ENCODE data around the gene CACNA2D1.

Gene CACNA2D1

GRCh38 chr7:82249979-82250378 is 193.6 kb downstream of the CACNA2D1 start:
- Histone ChIP-seq H3K4me1 (ENCODE audit: control insufficient read depth in 1 of 2, insufficient read depth in 2 of 2, low read length in 2 of 2) (no peaks in the 10 kb centered on the region), H3K27me3 (ENCODE audit: low read depth, low read length) (no peaks in the 10 kb centered on the region), H3K36me3 (ENCODE audit: control insufficient read depth in 1 of 2, insufficient read depth in 2 of 2, low read length in 2 of 2) (no peaks in the 10 kb centered on the region), H3K4me3 (ENCODE audit: low read depth in 1 of 2, low read length in 2 of 2) (no peak overlapping the region), H3K9me3 (ENCODE audit: control insufficient read depth in 1 of 2, low read length in 2 of 2) (no peaks in the 10 kb centered on the region), H3K27ac (ENCODE audit: low read length) (no peak overlapping the region)

GRCh38 chr7:82247814-82248433 is 195.7 kb downstream of the CACNA2D1 start:
- Histone ChIP-seq H3K27ac (ENCODE audit: low read length) (no peak overlapping the region), H3K9me3 (ENCODE audit: control insufficient read depth in 1 of 2, low read length in 2 of 2) (no peaks in the 10 kb centered on the region), H3K4me3 (ENCODE audit: low read depth in 1 of 2, low read length in 2 of 2) (no peak overlapping the region), H3K36me3 (ENCODE audit: control insufficient read depth in 1 of 2, insufficient read depth in 2 of 2, low read length in 2 of 2) (no peaks in the 10 kb centered on the region), H3K4me1 (ENCODE audit: control insufficient read depth in 1 of 2, insufficient read depth in 2 of 2, low read length in 2 of 2) (no peaks in the 10 kb centered on the region), H3K27me3 (ENCODE audit: low read depth, low read length) (no peaks in the 10 kb centered on the region)

GRCh38 chr7:82244947-82245517 is 198.5 kb downstream of the CACNA2D1 start:
- Histone ChIP-seq H3K27ac (ENCODE audit: low read length) (no peak overlapping the region), H3K27me3 (ENCODE audit: low read depth, low read length) (no peaks in the 10 kb centered on the region), H3K9me3 (ENCODE audit: control insufficient read depth in 1 of 2, low read length in 2 of 2) (no peaks in the 10 kb centered on the region)

GRCh38 chr7:82241356-82241755 is 202.2 kb downstream of the CACNA2D1 start:
- no peaks in the 10 kb centered on the region for H3K36me3 ChIP-seq (ENCODE audit: control insufficient read depth in 1 of 2, insufficient read depth in 2 of 2, low read length in 2 of 2)
- H3K4me1 ChIP-seq (ENCODE audit: control insufficient read depth in 1 of 2, insufficient read depth in 2 of 2, low read length in 2 of 2), result no peaks in the 10 kb centered on the region
- no peak overlapping the region for H3K4me3 ChIP-seq (ENCODE audit: low read depth in 1 of 2, low read length in 2 of 2)
- no peaks in the 10 kb centered on the region for H3K9me3 ChIP-seq (ENCODE audit: control insufficient read depth in 1 of 2, low read length in 2 of 2)
- H3K27me3 ChIP-seq (ENCODE audit: low read depth, low read length), result no peaks in the 10 kb centered on the region
- H3K27ac ChIP-seq (ENCODE audit: low read length), result no peak overlapping the region

More at GRCh38 chr7:82244947-82245517, 198.5 kb downstream of the CACNA2D1 start:
- Histone ChIP-seq H3K4me1 (ENCODE audit: control insufficient read depth in 1 of 2, insufficient read depth in 2 of 2, low read length in 2 of 2) (no peaks in the 10 kb centered on the region), H3K36me3 (ENCODE audit: control insufficient read depth in 1 of 2, insufficient read depth in 2 of 2, low read length in 2 of 2) (no peaks in the 10 kb centered on the region), H3K4me3 (ENCODE audit: low read depth in 1 of 2, low read length in 2 of 2) (no peak overlapping the region)

GRCh38 chr7:82235713-82236112 is 207.9 kb downstream of the CACNA2D1 start:
- H3K27ac ChIP-seq (ENCODE audit: low read length), result no peak overlapping the region

GRCh38 chr7:82234457-82235049 is 209.0 kb downstream of the CACNA2D1 start:
- no peak overlapping the region for H3K4me3 ChIP-seq (ENCODE audit: low read depth in 1 of 2, low read length in 2 of 2)
- no peaks in the 10 kb centered on the region for H3K36me3 ChIP-seq (ENCODE audit: control insufficient read depth in 1 of 2, insufficient read depth in 2 of 2, low read length in 2 of 2)
- no peaks in the 10 kb centered on the region for H3K27me3 ChIP-seq (ENCODE audit: low read depth, low read length)
- H3K9me3 ChIP-seq (ENCODE audit: control insufficient read depth in 1 of 2, low read length in 2 of 2), result no peaks in the 10 kb centered on the region
- no peak overlapping the region for H3K27ac ChIP-seq (ENCODE audit: low read length)
- no peaks in the 10 kb centered on the region for H3K4me1 ChIP-seq (ENCODE audit: control insufficient read depth in 1 of 2, insufficient read depth in 2 of 2, low read length in 2 of 2)

More at GRCh38 chr7:82235713-82236112, 207.9 kb downstream of the CACNA2D1 start:
- Histone ChIP-seq H3K9me3 (ENCODE audit: control insufficient read depth in 1 of 2, low read length in 2 of 2) (no peaks in the 10 kb centered on the region), H3K4me1 (ENCODE audit: control insufficient read depth in 1 of 2, insufficient read depth in 2 of 2, low read length in 2 of 2) (no peaks in the 10 kb centered on the region), H3K4me3 (ENCODE audit: low read depth in 1 of 2, low read length in 2 of 2) (no peak overlapping the region), H3K36me3 (ENCODE audit: control insufficient read depth in 1 of 2, insufficient read depth in 2 of 2, low read length in 2 of 2) (no peaks in the 10 kb centered on the region), H3K27me3 (ENCODE audit: low read depth, low read length) (no peaks in the 10 kb centered on the region)

GRCh38 chr7:82230811-82231581 is 212.6 kb downstream of the CACNA2D1 start:
- no peaks in the 10 kb centered on the region for H3K4me1 ChIP-seq (ENCODE audit: control insufficient read depth in 1 of 2, insufficient read depth in 2 of 2, low read length in 2 of 2)
- H3K9me3 ChIP-seq (ENCODE audit: control insufficient read depth in 1 of 2, low read length in 2 of 2), result peaks cover 0 to 5% of the 10 kb centered on the region in 2 donors
- no peak overlapping the region for H3K4me3 ChIP-seq (ENCODE audit: low read depth in 1 of 2, low read length in 2 of 2)
- no peaks in the 10 kb centered on the region for H3K36me3 ChIP-seq (ENCODE audit: control insufficient read depth in 1 of 2, insufficient read depth in 2 of 2, low read length in 2 of 2)
- H3K27me3 ChIP-seq (ENCODE audit: low read depth, low read length), result no peaks in the 10 kb centered on the region
- no peak overlapping the region for H3K27ac ChIP-seq (ENCODE audit: low read length)

GRCh38 chr7:82229164-82229563 is 214.4 kb downstream of the CACNA2D1 start:
- H3K36me3 ChIP-seq (ENCODE audit: control insufficient read depth in 1 of 2, insufficient read depth in 2 of 2, low read length in 2 of 2), result no peaks in the 10 kb centered on the region
- H3K27ac ChIP-seq (ENCODE audit: low read length), result no peak overlapping the region
- no peaks in the 10 kb centered on the region for H3K4me1 ChIP-seq (ENCODE audit: control insufficient read depth in 1 of 2, insufficient read depth in 2 of 2, low read length in 2 of 2)
- no peaks in the 10 kb centered on the region for H3K27me3 ChIP-seq (ENCODE audit: low read depth, low read length)
- peaks cover 0 to 5% of the 10 kb centered on the region in 2 donors for H3K9me3 ChIP-seq (ENCODE audit: control insufficient read depth in 1 of 2, low read length in 2 of 2)
- H3K4me3 ChIP-seq (ENCODE audit: low read depth in 1 of 2, low read length in 2 of 2), result no peak overlapping the region

- Histone ChIP-seq H3K9me3 (ENCODE audit: control insufficient read depth in 1 of 2, low read length in 2 of 2) (peaks cover 0 to 5% of the 10 kb centered on the region in 2 donors), H3K27me3 (ENCODE audit: low read depth, low read length) (no peaks in the 10 kb centered on the region), H3K4me3 (ENCODE audit: low read depth in 1 of 2, low read length in 2 of 2) (no peak overlapping the region), H3K36me3 (ENCODE audit: control insufficient read depth in 1 of 2, insufficient read depth in 2 of 2, low read length in 2 of 2) (no peaks in the 10 kb centered on the region), H3K27ac (ENCODE audit: low read length) (no peak overlapping the region), H3K4me1 (ENCODE audit: control insufficient read depth in 1 of 2, insufficient read depth in 2 of 2, low read length in 2 of 2) (no peaks in the 10 kb centered on the region)
These were observed 217.4 kb downstream of the CACNA2D1 start for GRCh38 chr7:82226191-82226590.

GRCh38 chr7:82224529-82224928 is 219.0 kb downstream of the CACNA2D1 start:
- Histone ChIP-seq H3K36me3 (ENCODE audit: control insufficient read depth in 1 of 2, insufficient read depth in 2 of 2, low read length in 2 of 2) (no peaks in the 10 kb centered on the region), H3K27ac (ENCODE audit: low read length) (no peak overlapping the region), H3K4me3 (ENCODE audit: low read depth in 1 of 2, low read length in 2 of 2) (no peak overlapping the region), H3K27me3 (ENCODE audit: low read depth, low read length) (no peaks in the 10 kb centered on the region), H3K4me1 (ENCODE audit: control insufficient read depth in 1 of 2, insufficient read depth in 2 of 2, low read length in 2 of 2) (no peaks in the 10 kb centered on the region), H3K9me3 (ENCODE audit: control insufficient read depth in 1 of 2, low read length in 2 of 2) (peaks cover 0 to 5% of the 10 kb centered on the region in 2 donors)

- no peaks in the 10 kb centered on the region for H3K4me1 ChIP-seq (ENCODE audit: control insufficient read depth in 1 of 2, insufficient read depth in 2 of 2, low read length in 2 of 2)
- H3K27me3 ChIP-seq (ENCODE audit: low read depth, low read length), result no peaks in the 10 kb centered on the region
- H3K4me3 ChIP-seq (ENCODE audit: low read depth in 1 of 2, low read length in 2 of 2), result no peak overlapping the region
- H3K36me3 ChIP-seq (ENCODE audit: control insufficient read depth in 1 of 2, insufficient read depth in 2 of 2, low read length in 2 of 2), result no peaks in the 10 kb centered on the region
- H3K27ac ChIP-seq (ENCODE audit: low read length), result no peak overlapping the region
- H3K9me3 ChIP-seq (ENCODE audit: control insufficient read depth in 1 of 2, low read length in 2 of 2), result peaks cover 0 to 5% of the 10 kb centered on the region in 2 donors
These were observed 220.0 kb downstream of the CACNA2D1 start for GRCh38 chr7:82223580-82223979.
